HG02571 (cell line): ENCODE measurements around the gene PRAC2.

Source experiments
- ATAC-seq: cut with Tn5 transposase; IDR thresholded peaks from one replicate; pipeline ENCODE4 v1.9.1; 2021; ENCODE audit warnings: mild to moderate bottlenecking, moderate library complexity; ENCODE audit not compliant: unreplicated experiment

The PRAC2 gene

DNA sequence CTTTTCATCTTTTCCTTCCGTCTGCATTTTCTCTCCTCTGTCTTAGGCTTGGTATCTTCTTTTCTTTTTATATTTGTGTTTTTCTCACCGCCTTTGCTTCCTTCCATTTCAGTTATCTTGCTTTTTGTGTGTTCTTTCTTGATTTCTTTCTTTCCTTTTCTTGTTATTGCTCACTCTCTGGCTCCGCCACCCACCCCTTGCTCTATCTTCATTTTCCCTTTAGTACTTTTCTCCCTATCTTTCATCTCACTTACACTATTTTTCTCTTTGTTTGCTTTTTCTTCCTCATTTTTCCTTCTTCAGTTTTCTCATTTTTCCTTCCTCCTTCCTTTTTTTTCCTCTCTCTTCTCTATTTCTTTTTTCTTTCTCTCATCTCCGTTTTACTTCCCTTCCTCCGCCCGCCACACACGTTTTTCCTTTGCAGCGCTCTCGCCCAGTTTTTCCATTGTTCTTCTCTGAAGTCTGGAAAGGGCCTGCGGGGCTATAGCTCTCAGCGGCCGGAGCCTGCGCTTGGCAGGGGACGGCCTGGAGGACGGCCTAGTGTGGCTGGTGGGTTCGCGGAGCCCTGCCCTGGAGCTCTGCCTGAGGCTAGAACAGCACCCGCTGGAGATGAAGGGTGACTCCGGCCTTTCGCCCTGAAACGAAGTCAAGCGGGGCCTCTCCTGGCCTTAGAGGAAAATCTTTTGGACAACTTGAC is 10.8 kb downstream of the PRAC2 start:
- ATAC-seq = no peak

DNA sequence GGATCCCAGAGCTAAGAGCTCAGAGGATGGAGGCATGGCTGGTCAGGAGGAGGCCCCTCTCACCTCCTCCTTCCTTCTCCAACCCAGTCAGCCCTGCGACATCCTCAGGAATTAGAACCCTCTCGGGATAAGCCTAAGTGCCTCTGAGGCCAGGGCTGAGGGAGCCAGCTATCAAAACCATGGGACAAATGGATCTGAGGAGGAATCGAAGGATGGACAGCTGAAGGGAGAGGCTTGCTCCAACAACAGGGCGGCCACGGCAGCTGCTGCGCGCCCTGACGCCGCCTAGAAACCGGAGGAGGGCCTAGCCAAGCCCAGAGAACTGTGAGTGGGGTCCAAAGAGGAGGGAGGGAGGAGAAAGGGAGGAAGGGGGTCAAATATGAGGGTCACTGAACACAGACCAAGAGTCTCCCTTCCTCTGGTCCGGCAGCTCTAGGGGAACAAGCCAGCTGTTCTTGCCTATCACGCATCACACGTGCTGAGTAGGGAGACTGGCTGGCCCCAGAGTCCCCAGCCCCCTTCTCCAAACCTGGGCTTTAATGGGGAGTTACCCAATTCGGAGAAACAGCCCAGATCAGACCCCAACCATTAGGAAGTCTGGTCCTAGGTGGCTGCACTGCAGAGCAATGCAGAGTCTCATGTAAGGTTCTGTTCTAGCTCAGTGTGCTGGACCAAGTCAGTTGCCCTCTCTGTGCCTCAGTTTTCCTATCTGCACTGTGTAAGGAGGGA is 11.5 kb downstream of the PRAC2 start:
- no peak for ATAC-seq

DNA sequence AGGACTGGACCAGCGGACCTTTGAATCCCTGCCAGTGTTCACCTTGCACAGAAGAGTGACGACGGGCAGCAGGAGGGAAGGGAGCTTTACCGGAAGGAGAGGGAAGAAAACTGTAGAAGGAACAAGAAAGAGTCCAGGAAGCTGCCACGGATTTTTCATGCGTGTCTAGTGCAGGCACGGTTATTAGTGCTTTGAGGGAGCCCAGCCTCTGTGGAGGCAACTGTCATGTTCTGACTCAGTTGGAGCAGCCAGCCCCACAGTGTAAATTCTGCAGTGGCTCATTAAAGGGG is 12.0 kb downstream of the PRAC2 start:
- ATAC-seq = no peak

DNA sequence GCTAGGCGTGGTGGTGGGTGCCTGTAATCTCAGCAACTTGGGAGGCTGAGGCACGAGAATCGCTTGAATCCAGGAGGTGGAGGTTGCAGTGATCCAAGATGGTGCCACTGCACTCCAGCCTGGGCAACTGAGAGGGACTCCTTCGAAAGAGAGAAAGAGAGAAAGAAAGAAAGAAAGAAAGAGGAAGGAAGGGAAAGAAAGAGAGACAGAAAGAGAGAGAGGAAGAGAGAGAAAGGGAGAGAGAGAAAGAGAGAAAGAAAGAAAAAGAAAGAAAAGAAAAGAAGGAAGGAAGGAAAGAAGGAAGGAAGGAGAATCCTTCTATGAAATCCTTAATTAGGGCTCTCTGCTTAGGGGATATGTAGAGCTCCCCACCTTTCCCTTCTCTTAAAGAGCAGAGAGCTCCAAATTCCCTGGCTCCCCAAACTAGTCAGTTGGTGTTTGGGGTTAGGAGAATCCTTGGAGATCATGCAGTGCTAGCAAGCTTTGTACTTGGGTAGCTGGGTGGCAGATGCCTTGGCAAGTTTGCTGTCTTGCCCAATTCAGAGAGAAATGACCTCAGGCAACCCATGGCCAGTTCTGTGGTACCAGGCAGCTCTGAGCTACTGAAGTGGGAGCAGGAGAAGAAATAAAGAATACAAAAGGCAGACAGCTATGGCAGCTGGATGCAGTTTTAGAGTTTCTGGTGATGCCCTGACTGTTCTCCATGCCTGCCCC is 14.5 kb downstream of the PRAC2 start:
- ATAC-seq = no peak

DNA sequence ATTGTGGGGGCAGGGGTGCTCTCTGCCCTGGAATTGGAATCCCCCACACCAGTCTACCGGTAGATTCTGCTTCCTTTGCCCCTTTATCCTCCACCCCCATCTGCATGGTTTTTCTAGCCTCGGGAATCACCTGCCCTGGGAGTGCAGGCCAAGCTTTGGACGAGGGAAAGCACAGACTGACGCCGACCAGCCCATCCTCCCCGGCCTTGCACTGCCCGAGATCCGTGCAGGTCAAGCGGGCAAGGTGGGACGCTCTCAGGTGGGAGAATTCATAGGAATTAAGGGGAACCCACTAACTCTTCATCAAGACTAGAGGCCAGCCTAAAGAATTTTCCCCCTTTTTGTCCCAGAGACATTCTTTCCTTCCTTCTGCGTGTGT is 15.4 kb downstream of the PRAC2 start:
- no peak for ATAC-seq

DNA sequence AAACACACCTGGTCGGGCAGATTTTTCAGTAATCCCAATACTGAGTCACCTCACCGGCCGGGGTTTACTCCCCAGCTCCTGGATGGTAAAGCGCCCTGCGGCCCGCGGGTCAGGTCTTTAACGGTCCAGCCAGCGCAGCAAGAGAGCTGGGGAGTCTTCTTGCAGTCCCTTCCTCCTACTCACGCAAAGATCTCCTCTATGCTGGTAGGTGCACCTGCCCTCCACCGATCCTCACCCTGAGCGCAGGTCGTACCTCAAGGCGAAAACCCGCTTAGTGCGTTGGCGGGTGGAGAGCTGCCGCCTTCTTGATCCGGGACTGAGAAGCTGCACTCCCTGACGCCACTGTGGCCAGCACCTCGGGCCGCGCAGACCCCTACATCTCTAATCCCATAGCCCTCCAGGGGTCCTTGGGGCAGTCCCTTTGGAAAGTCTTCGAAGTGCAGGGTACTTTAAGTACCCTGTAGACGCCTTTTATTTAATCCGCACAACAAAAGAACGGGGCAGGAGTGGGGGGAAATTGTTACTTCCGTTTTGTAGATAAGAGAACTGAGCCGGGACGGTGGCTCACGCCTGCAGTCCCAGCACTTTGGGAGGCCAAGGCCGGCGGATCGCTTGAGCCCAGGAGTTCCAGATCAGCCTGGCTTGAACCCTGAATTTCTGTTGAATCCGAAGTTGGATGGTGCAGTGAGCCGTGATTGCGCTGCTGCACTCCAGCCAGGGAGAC is 16.0 kb downstream of the PRAC2 start:
- ATAC-seq = no peak

DNA sequence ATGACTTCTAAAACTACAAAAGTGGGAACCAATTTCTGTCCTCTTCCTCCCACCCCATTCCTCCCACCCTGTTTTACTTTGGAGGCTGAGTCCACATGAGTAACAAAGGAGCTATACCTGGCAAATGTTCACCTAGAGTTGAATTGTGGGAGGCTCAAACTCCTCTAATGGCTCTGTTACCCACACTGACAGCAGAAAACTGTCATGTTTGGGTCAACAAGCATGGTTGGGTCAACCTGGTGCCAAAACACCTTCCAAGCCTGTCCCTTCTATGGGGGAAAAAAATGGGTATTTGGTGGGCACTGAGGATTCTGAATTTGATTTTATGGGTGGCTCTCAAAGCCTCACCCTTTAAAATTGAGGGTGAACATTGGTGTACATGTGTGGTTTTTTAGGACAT is 17.6 kb downstream of the PRAC2 start:
- no peak for ATAC-seq

DNA sequence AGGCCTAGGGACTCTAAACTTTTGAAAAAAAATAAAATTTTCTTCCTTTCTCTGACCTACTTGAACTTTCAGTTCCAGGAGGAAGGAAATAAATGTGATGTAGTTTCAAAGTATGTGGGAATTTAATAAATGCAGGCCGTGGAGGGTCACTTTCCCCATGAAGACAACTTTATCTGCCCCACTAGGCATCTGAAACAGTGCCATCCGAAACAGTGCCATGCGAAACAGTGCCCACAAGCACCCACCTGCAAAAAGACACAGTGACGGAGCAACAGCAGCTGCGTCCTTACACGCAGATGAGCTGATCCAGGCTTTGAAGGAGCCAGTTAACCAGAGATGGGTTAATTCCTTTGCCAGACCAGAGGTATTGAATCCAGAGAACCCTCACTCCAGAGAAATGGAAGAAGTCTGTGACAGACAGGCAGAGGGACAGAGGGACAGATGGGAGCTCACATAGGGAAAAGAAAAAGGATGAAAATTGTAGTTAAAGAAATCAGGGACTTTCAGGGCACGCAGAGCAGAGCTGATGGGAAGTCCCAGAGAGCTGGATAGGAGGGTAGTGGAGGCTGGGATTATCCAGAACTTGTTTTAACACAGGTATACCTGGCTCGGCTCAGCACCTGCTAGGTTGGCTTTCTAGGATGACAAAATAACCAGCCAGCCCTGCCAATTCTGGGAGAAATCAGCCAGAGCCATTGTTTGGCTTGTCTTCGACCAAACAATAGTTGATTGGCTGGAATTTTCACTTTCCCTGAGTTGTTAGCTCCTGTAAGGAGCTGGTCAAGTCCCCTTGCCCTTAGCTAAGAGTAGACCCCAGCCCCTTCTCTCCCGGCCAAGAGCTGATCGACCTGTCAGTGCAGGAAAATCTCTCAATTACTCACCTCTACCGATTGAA is 22.6 kb downstream of the PRAC2 start:
- no peak for ATAC-seq

DNA sequence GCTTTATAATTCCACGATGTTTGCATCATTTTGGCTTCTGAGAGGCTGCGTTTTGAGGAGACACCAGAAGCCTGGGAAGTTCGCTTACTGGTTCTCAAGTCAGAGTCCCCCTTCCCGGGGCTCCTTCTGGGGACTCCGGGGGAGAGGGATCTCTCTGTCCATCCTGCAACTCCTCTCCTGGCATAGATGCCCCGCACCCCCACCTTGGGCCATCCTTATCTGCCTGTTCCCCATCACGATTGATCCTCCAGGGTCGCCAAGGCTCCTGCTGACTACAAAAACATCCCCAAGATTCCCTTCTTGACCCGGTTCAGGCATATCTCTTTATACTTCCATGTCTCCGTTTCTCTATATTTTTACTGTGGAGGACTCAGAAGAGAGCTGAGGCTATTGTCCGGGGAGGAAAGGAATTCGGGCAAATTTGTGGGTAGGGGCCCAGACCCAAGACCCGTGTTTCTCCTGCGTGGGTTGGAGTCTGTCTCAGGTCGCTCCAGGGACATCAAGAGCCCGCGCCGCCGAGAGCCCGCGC is 24.0 kb downstream of the PRAC2 start:
- ATAC-seq = no peak

DNA sequence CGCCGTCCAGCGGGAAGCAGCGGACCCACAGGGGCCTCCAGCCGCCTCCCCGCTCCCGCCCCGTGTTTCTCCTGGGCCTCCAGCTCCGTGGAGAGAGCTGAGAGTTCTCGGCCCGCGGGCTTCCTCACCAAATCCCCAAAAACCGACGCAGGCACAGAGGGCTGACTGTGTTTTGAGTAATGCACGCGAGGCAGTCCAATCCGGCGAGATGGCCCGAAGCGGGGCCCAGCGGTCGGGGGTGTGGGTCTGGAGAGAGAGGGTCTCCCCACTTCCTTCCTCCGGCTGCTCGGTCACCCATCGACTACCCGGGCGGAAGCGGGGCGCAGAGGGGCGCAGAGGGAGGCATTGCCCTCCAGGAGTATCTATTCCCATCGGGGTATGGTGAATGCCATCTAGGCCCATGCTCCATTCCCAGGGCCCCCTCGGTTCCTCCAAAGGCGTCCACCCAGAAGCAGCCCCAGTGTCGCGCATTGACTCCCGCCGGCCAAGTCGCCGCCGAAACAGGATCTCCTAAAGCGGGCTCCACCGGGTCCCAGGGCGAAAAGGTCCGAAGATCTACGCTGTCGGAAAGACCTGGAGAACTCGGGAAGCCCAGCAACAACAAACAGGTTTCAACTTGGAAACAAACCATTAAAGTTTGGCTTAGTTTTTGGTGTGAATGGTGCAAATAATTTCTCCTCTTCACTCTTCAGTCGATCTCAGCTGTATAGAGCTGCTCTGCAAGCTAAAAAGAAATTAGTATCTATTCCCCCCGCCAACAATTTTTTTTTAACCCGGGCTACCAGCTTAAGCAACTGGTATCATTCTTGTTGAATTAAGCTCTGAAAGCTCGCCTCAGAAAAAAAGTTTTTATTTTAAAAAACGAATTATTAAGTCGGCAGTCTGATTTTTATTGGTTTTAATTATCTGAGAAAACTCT is 24.7 kb downstream of the PRAC2 start:
- no peak for ATAC-seq

DNA sequence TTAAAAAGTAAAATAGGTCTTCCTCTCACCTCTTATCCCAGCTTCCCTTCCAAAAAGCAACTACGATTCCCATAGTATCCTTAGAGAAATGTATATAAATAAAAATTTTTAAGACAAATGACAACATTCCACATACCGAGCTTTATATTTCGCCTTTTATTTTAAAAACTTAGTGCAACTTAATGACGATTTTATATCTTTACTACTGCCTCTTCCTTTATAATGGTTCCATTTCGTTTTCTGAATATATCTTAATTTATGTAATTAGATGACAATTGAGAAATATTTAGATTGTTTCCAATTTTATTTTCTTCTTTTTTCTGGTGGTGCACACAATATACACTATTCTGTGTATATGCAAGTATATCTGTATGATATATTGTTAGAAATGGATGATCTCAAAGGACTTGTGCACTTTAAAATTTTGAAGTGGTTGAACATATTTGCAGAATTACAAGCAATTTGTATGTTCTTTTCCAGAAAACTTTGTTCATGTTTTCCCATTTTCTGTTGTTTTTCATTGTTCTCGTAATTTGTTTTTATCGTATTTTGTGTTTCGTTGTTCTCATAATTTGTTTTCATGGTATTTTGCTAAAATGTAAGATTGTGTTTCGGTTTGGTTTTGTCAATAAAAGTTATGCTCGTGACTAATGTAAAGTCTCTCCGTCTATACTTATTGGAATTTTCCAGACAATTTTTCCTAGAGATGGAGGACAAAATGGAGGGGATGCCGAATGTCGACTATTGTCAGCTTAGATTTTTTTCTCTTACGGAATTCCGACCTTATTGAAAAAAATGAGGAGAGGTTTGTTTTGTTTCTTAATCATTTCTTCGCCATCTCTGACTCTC is 26.0 kb downstream of the PRAC2 start:
- no peak for ATAC-seq

DNA sequence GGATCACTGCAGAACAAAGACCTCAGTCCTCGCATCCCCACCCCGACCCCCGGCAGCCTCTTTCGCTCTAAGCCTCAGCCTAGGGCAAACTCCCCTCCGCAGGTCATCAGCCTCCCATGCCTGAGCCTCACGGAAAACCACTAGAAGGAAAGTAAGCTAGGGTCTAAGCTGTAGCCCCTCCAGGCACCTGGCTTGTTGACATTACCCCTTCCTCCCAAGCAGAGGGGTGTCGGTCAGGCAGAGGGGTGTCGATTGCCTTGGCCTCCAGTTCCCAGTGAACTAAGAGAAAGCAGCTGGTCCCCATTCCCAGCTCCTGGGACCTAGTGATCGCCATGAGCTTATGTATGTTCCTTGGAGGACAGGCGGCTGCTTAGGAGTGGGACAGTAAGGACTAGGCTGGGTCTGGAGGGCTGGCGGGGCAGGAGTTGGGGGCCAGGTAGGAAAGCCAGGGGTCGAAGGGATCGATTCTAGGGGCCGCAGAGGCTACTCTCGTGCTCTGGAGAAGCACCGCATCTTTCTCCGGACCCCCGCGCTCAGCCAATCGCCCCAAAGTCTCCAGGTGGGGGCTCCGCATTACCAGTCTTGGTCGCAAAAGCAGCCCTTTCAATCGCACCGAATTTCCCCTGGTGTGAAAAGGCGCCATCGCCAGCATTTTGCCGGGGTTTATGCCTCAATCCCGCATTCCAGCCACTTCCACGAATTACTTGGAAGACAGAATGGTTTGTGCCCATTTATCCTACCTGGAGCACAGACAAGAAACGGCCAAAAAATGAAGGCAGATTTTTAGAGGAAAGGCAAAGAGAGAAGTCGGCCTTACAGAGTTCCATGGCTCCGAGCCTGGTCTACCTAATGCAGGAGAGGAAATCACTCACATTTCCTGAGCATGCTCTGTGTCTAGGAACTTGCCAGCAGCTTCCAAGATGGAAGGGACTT is 26.9 kb downstream of the PRAC2 start:
- no peak for ATAC-seq

DNA sequence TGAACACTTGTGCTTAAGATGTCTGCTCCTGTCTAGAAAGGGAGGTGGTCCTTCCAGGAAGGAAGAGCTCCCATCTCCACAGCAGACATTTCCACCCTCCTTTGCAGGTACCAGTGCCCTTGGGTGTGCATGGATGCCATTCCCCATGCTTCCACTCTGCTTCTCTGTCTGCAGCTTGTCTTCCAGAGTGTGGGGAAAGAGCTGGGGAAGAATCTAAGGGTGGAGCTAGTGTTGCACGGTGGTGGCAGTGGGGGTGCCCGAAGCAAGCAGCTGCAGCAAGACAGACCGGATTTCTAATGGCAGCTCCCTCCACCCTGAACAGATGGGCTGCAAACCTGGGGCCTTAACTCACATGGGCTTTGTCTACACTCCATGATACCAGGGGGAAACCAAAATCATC is 28.2 kb downstream of the PRAC2 start:
- ATAC-seq = no peak

DNA sequence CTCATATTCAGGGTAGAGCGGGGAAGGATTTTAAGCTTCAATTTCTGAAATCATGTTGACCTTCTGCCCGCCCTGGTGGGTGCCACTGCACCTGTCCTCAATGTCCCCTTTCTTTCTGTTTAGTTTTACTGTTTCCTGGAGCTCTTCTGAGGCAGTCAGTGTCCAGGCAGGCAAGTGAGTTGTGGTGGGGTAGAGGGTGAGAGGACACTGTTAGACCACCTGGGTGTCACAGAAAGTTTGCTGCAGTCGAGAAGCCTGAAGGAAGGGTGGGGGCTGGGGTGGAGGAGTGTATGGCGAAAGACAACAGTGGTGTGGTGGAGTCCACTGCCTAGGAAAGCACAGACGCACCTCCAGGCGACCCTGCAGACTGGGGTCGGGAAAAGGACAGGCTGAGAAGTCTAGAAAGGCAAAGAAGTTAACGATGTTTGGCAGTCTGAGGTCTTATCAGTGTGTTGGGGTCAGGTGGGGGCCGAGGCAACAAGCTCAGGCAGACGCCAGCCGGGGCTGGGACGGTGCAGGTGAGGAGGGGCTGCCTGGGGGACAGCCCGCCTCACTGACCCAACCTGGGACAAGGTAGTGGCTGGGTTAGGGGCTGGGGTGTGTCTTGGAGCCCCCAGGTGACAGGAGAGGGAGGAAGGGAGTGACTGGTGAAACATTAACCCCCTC is 28.9 kb downstream of the PRAC2 start:
- ATAC-seq = no peak

DNA sequence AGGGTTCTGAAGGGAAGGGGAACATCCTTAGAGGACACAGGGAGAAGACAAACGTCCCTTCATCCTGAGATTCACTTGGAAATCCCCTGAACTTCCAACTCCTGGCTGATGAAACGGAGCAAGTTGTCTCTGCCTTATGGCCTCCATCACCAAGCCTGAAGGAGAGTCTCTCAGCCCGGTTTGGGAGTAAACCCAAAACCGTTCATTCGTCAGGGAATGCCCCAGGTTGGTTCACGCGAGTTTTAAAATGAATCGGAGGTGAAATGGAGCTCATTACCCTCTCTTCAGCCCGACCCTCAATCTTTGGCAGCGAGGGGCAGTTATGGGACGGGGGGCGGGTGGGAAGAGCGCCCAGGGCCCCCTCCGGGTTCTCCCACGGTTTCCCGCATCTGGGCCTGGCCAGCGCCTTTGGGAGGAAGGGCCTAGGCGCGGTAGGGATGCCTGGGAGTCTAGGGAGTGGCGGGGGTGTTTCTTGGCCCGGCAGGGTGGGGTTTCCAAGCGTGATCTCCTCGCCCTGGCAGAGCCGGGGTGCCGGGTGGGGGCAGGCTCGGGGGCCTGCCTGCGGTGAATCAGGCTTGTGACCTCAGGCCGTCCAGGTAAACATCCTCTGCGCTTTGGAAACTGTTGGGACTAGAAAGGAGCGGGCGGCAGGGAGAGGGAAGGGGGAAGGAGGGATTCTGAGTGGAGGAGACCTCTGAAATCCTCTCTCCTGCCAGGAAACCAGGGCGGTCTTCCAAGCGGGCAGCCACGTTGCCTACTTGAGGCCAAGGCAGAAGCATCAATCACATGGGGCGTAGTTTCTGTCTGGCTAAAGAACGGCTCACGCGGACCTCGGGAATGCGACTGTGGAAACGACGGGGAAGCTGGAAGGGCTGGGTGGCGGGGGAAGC is 29.7 kb downstream of the PRAC2 start:
- ATAC-seq = no peak
